Thyroid gland (tissue), 4 donors: ENCODE data around the gene HBE1.

Experiments
- POLR2A ChIP-seq, 2 donors: fragments of 450-650 bp; IDR thresholded peaks; one replicate each; pipeline ENCODE4 v1.6.1; 2017; ENCODE audit warnings: antibody characterized with exemption in 2 of 2, mild to moderate bottlenecking in 2 of 2, moderate library complexity in 1 of 2
- TF ChIP-seq, protein P1 (sequence below), 6 experiments: fragments of 200-600 bp in 3 of 6; fragments of 450-650 bp in 3 of 6; sonication (generic) in 3 of 6; IDR thresholded peaks; one replicate each; pipeline ENCODE4 v1.5.1; 2016 to 2019; ENCODE audit warnings: antibody characterized with exemption in 6 of 6, mild to moderate bottlenecking in 2 of 6, inconsistent platforms in 1 of 6, moderate library complexity in 1 of 6

GRCh38 chr11:5266609-5267008 lies 3.1 kb downstream of the HBE1 start:
- TF ChIP-seq, protein P1, sequence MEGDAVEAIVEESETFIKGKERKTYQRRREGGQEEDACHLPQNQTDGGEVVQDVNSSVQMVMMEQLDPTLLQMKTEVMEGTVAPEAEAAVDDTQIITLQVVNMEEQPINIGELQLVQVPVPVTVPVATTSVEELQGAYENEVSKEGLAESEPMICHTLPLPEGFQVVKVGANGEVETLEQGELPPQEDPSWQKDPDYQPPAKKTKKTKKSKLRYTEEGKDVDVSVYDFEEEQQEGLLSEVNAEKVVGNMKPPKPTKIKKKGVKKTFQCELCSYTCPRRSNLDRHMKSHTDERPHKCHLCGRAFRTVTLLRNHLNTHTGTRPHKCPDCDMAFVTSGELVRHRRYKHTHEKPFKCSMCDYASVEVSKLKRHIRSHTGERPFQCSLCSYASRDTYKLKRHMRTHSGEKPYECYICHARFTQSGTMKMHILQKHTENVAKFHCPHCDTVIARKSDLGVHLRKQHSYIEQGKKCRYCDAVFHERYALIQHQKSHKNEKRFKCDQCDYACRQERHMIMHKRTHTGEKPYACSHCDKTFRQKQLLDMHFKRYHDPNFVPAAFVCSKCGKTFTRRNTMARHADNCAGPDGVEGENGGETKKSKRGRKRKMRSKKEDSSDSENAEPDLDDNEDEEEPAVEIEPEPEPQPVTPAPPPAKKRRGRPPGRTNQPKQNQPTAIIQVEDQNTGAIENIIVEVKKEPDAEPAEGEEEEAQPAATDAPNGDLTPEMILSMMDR (IDR thresholded peaks at IDR 0.05), result no peak
- TF ChIP-seq POLR2A (IDR thresholded peaks at IDR 0.05), result no peak
